ENCODE measurements around the gene KNOP1.
"Not testable (repeated sequence)": the region's sequence is repeated elsewhere in the genome, so short reads cannot be mapped to it uniquely, and the experiment has no call there.

The KNOP1 gene

DNA sequence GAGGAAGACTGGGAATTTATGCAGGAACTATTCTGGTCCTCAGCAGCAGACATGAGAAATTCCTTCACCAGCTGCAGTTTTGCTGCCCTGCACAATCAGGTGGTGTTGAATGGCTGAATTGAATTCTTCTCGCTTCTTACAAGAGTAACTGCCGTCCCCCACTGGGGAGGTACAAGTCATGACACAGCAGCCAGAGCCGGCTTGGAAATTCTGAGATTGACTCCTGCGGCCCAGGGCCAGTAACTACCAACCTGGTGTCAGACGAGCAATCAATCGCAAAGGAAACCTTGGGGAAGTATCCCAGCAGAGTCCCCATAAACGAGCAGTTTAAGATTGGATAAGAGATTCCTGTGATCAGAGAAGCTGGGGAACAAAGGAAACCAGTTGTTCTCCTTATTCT, 30.7 kb downstream of the KNOP1 start:
- DNase-seq (ENCODE audit: low read depth in 4 of 4, low spot score in 1 of 4) = no peak

DNA sequence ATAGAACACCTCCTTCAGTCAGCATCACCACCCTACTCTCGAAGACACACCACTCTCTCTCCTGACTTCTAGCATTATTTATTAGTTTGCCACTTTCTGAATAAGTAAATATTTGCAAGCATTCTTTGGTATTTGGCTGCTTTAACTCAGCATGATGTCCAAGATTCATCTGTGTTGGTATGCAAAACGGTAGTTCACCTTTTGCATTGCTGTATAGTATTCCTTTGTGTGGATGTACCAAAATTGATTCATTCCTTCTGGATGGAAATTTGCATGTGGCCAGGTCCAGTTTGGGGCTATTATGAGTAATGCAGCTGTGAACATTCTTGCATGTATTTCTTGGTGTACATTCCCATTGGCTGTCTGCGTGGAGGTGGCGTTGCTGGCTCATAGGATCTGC, 32.9 kb downstream of the KNOP1 start:
- DNase-seq (ENCODE audit: low read depth in 4 of 4, low spot score in 1 of 4) = no peak

- no peak for DNase-seq (ENCODE audit: low read depth in 4 of 4, low spot score in 1 of 4)
These were observed 34.4 kb downstream of the KNOP1 start for GRCh38 chr16:19683453-19684236.

GRCh38 chr16:19681637-19682036, 36.4 kb downstream of the KNOP1 start:
- no peak for DNase-seq (ENCODE audit: low read depth in 4 of 4, low spot score in 1 of 4)

DNA sequence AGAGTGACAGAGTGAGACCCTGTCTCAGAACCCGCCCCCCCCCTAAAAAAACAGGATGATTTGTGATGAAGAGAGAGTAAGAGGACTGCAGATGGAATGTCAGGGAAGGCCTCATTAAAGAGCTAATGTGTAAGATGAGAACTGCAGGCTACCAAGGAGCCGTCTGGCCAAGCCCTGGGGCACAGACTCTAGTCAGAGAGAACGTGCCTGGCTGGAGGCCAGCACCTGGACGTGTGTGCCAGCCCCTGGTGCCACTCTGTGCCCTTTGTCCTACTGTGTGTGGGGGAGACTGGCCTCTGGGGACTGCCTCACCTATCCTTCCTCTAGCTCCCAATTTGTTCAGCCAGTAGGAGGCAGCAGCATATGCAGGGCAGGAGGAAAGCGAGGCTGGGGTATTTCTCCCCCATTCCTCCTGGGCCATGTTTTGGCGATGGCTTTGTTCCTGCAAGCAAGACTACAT, 37.1 kb downstream of the KNOP1 start:
- DNase-seq (ENCODE audit: low read depth in 4 of 4, low spot score in 1 of 4) = no peak

DNA sequence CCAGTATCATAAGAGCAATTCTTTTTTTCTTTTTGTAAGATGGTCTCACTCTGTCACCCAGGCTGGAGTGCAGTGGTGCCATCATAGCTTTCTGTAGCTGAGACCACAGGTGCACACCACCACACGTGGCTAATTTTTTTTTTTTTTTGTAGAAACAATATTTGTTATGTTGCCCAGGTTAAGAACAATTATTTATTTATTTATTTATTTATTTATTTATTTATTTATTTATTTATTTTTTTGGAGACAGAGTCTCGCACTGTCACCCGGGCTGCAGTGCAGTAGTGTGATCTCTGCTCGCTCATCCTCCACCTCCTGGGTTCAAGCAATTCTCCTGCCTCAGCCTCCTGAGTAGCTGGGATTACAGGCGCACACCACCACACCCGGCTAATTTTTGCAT, 38.7 kb downstream of the KNOP1 start:
- DNase-seq (ENCODE audit: low read depth in 4 of 4, low spot score in 1 of 4) = not testable (repeated sequence)

DNA sequence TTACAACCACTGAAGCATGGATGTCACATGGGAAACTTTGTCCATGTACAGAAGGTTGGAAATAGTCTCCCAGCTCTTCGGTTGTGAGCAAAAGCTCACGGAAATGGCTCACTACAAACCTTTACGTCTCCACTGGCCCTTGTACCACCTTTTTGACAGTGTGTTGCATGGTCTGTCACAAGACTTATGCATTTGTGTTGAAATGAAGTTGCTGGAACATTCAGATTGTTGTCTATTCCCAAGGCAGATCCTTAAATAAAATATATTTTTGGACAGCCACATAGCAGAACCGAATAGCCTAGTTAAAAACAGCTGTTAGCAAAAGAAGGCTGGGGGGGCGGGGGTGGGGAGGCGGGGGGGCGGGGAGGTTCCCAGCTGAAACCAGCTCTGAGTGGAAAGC, 39.2 kb downstream of the KNOP1 start:
- no peak for DNase-seq (ENCODE audit: low read depth in 4 of 4, low spot score in 1 of 4)

DNA sequence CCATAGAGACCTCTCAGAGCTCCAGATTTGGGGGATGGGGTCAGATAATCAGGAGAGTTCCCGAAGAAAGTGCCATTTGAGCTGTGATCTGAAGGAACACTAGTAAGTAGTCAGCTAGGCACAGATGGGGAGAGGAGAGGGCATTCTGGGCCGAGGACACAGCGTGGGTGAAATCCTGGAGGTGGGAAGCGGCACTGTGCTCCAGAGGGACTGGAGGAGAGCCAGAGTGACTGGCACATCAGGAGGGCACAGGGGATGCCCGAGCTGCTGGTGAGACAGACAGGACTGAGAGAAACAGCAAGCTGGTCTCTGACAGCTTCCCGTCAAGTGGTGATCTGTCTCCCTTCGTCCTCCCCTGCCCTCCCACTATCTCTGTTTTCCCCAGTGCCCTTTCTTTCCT, 40.6 kb downstream of the KNOP1 start:
- no peak for DNase-seq (ENCODE audit: low read depth in 4 of 4, low spot score in 1 of 4)

DNA sequence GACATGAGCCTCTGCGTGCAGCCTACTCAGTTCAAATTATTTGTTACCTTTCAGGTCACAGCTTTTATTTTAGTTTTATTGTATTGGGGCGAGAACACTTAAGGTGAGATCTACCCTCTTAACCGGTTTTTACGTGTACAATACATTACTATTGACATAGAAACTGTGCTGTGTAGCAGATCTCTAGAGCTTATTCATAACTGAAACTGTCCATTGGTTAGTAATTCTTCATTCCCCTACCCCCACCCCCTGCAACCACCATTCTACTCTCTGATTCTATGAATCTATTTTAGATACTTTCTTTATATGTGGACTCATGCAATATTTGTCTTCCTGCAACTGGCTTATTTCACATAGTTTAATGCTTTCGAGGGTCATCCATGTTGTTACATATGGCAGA, 43.5 kb downstream of the KNOP1 start:
- DNase-seq (ENCODE audit: low read depth in 4 of 4, low spot score in 1 of 4) = no peak

GRCh38 chr16:19672378-19672777, 45.6 kb downstream of the KNOP1 start:
- no peak for DNase-seq (ENCODE audit: low read depth in 4 of 4, low spot score in 1 of 4)

DNA sequence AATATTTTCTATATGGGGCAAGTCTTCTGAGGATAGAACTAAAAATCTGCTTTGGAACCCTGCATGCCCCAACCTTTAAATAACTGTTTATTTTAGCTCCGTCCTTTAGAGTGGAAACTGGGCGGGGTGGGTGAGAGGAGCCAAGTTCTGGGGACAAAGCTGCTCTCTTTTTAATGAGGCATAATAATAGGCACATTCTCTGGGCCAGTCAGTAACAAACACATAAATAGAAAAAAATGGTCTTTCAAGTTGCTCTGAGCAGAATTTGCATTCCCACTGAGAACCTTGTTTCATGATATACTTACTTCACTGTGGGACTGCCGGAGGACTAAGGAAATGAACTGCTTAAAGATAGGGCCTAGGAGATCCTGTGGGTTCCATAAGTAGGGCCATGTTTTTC, 51.5 kb downstream of the KNOP1 start:
- DNase-seq (ENCODE audit: low read depth in 4 of 4, low spot score in 1 of 4) = no peak

DNA sequence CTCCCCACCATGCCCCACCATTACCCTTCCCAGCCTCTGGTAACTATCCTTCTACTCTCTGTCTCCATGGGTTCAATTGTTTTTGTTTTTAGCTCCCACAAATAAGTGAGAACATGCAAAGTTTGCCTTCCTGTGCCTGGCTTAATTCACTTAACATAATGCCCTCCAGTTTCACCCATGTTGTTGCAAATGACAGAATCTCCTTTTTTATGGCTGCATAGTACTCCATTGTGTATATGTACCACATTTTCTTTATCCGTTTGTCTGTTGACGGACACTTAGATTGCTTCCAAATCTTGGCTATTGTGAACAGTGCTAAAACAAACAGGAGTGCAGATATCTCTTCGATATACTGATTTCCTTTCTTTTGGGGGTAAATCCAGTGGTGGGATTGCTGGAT, 52.7 kb downstream of the KNOP1 start:
- not testable (repeated sequence) for DNase-seq (ENCODE audit: low read depth in 4 of 4, low spot score in 1 of 4)

- DNase-seq (ENCODE audit: low read depth in 4 of 4, low spot score in 1 of 4) = no peak
These were observed 53.9 kb downstream of the KNOP1 start for GRCh38 chr16:19664166-19664565.

DNA sequence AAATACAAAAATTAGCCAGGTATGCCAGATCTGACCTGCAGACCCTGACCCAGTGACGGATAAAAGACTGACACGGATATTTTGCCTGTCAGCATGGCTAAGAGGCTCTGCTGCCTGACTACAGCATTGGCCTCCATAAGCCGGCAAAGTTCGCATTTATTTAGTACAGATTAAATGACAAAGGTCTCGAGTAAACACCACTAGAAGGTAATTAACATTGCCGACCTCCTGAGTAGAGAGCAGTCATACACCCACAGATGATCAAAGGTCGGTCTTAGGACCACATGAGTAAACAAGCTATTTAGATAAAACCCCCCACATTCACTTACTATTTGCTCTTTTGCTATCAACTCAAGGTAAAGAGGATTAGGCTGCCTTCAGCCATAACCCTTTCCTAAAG, 55.7 kb downstream of the KNOP1 start:
- DNase-seq (ENCODE audit: low read depth in 4 of 4, low spot score in 1 of 4) = no peak

- DNase-seq (ENCODE audit: low read depth in 4 of 4, low spot score in 1 of 4) = no peak
These were observed 57.6 kb downstream of the KNOP1 start for GRCh38 chr16:19660432-19660831.

- no peak for DNase-seq (ENCODE audit: low read depth in 4 of 4, low spot score in 1 of 4)
These were observed 58.5 kb downstream of the KNOP1 start for GRCh38 chr16:19659554-19659953.

- no peak for DNase-seq (ENCODE audit: low read depth in 4 of 4, low spot score in 1 of 4)
These were observed 60.2 kb downstream of the KNOP1 start for GRCh38 chr16:19657831-19658230.

- no peak for DNase-seq (ENCODE audit: low read depth in 4 of 4, low spot score in 1 of 4)
These were observed 62.7 kb downstream of the KNOP1 start for GRCh38 chr16:19655242-19655777.

DNA sequence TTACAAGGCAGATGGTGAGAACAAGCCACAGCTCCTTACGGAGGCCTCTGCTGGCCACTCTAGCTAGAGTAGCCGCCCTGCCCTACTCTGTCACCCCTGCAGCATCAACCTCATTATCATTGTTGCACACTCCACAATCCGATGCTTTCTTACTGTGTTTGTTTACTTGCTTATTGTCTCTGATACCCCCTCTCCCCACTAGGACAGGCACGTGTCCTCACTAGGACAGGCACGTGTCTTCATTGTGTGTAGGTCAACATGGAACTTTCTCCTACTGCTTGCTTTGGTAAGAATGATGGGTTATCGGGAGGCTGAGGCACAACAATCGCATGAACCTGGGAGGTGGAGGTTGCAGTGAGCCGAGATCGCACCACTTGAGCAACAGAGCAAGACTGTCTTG, 63.9 kb downstream of the KNOP1 start:
- DNase-seq (ENCODE audit: low read depth in 4 of 4, low spot score in 1 of 4) = no peak

All from stimulated activated CD4-positive, alpha-beta T cell treated with anti-CD3 and anti-CD28 coated beads, Interleukin-1b, Interleukin-23, amount 100 ng/mL, for 24 hours (primary cell).